ENCODE results near the gene CDC5L.
"Not testable (repeated sequence)": the region's sequence is repeated elsewhere in the genome, so short reads cannot be mapped to it uniquely, and the experiment has no call there.

DNA sequence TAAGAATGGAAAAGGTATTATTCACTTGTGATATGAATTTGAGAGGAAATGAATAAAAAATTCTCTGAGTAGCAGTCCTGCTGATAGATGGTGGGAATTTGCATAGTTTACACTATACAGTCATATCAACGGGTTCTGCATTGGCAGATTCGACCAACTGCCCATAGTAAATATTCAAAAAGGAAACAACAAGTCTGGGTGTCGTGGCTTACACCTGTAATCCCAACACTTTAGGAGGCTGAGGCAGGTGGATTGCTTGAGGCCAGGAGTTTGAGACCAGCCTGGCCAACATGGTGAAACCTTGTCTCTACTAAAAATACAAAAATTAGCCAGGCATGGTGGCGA, 36.9 kb upstream of the CDC5L start:
- TF ChIP-seq, protein P1, sequence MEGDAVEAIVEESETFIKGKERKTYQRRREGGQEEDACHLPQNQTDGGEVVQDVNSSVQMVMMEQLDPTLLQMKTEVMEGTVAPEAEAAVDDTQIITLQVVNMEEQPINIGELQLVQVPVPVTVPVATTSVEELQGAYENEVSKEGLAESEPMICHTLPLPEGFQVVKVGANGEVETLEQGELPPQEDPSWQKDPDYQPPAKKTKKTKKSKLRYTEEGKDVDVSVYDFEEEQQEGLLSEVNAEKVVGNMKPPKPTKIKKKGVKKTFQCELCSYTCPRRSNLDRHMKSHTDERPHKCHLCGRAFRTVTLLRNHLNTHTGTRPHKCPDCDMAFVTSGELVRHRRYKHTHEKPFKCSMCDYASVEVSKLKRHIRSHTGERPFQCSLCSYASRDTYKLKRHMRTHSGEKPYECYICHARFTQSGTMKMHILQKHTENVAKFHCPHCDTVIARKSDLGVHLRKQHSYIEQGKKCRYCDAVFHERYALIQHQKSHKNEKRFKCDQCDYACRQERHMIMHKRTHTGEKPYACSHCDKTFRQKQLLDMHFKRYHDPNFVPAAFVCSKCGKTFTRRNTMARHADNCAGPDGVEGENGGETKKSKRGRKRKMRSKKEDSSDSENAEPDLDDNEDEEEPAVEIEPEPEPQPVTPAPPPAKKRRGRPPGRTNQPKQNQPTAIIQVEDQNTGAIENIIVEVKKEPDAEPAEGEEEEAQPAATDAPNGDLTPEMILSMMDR (IDR thresholded peaks at IDR 0.05), result not testable (repeated sequence)
- TF ChIP-seq POLR2A (IDR thresholded peaks at IDR 0.05), result not testable (repeated sequence)

Measured in thyroid gland (tissue), 4 donors.